Transverse colon (tissue), 4 donors: ENCODE results near the gene SLC16A12. TPM values are rescaled to one million over a fixed set of nuclear protein-coding genes. Genes with fewer than 3 reads are reported as not detected.

Source experiments
- DNase-seq: peaks from one replicate; pipeline ENCODE4 v3.0.0-alpha.2; 2019
- H3K27ac ChIP-seq, 4 donors: fragments of 200-600 bp; sonication (generic); 2 replicates each; pipeline ENCODE4 v1.5.1; 2016 to 2018; ENCODE audit warnings: inconsistent platforms in 4 of 4
- H3K27me3 ChIP-seq: fragments of 200-600 bp; sonication (generic); 2 replicates; pipeline ENCODE4 v1.5.1; 2017; ENCODE audit warnings: inconsistent platforms
- H3K36me3 ChIP-seq, 4 donors: fragments of 200-600 bp; sonication (generic); 2 replicates each; pipeline ENCODE4 v1.5.1; 2017 to 2019; ENCODE audit warnings: inconsistent platforms in 4 of 4
- H3K4me1 ChIP-seq, 4 donors: fragments of 200-600 bp; sonication (generic); 2 replicates each; pipeline ENCODE4 v1.5.1; 2017 to 2020; ENCODE audit warnings: inconsistent platforms in 4 of 4
- H3K4me3 ChIP-seq, 4 donors: fragments of 200-600 bp; sonication (generic); 1 replicate in 1 of 4; 2 replicates in 3 of 4; pipeline versions ENCODE4 v1.5.1 to v1.6.1; 2017 to 2019; ENCODE audit warnings: inconsistent platforms in 4 of 4
- H3K9me3 ChIP-seq, 2 donors: fragments of 200-600 bp; sonication (generic); 2 replicates each; pipeline ENCODE4 v1.5.1; 2017 to 2019; ENCODE audit warnings: inconsistent platforms in 2 of 2
- EP300 ChIP-seq: sonication (generic); formaldehyde crosslinking; IDR thresholded peaks from one replicate; pipeline ENCODE4 v1.6.1; 2017; ENCODE audit warnings: antibody characterized with exemption, low read depth
- POLR2A ChIP-seq: fragments of 450-650 bp; IDR thresholded peaks from one replicate; pipeline ENCODE4 v1.6.1; 2016; ENCODE audit warnings: antibody characterized with exemption, mild to moderate bottlenecking, moderate library complexity
- POLR2AphosphoS5 ChIP-seq, 3 donors: sonication (generic); formaldehyde crosslinking; IDR thresholded peaks; one replicate each; pipeline ENCODE4 v1.6.1; 2016; ENCODE audit warnings: antibody characterized with exemption in 3 of 3
- WGBS, 2 donors: methylation state at CpG; one replicate each; pipeline ENCODE4 v1.1.5; 2018; ENCODE audit warnings: low coverage in 1 of 2; 5-methylcytosine and 5-hydroxymethylcytosine counted together
- in situ Hi-C, 4 donors: fragments of 200-750 bp; cut with MboI; loops; one replicate each; pipeline versions ENCODE4 v1.15.0 to v1.15.1; 2017; ENCODE audit warnings: low sequenced_read_pairs in 3 of 4, low pct_ligation_motif_present in 1 of 4, low pct_unique_long_range_greater_than_20kb in 1 of 4
- intact Hi-C: fragments of 100-400 bp; cut with DNase I; formaldehyde crosslinking; loops from one replicate; pipeline ENCODE4 v1.15.1; 2023; ENCODE audit warnings: low total_unique reads
- total RNA-seq, 4 donors: library from RNA; depleted of rRNA; stranded (reverse); fragments of >200 nt; gene quantifications; one replicate each; pipeline ENCODE4 v1.1.0, GENCODE V29; 2016
- TF ChIP-seq, protein P1 (sequence below), 5 experiments: fragments of 200-600 bp in 3 of 5; fragments of 450-650 bp in 2 of 5; sonication (generic) in 3 of 5; IDR thresholded peaks; 1 replicate in 2 of 5; 2 replicates in 3 of 5; pipeline ENCODE4 v1.5.1; 2016 to 2017; ENCODE audit warnings: antibody characterized with exemption in 5 of 5, inconsistent platforms in 3 of 5, mild to moderate bottlenecking in 2 of 5, moderate library complexity in 1 of 5

The SLC16A12 gene
- total RNA-seq, 4 donors from 2014 or later = 0.27 to 7.6 (median 0.48) TPM; not detected in 1

- TF ChIP-seq, protein P1, sequence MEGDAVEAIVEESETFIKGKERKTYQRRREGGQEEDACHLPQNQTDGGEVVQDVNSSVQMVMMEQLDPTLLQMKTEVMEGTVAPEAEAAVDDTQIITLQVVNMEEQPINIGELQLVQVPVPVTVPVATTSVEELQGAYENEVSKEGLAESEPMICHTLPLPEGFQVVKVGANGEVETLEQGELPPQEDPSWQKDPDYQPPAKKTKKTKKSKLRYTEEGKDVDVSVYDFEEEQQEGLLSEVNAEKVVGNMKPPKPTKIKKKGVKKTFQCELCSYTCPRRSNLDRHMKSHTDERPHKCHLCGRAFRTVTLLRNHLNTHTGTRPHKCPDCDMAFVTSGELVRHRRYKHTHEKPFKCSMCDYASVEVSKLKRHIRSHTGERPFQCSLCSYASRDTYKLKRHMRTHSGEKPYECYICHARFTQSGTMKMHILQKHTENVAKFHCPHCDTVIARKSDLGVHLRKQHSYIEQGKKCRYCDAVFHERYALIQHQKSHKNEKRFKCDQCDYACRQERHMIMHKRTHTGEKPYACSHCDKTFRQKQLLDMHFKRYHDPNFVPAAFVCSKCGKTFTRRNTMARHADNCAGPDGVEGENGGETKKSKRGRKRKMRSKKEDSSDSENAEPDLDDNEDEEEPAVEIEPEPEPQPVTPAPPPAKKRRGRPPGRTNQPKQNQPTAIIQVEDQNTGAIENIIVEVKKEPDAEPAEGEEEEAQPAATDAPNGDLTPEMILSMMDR (IDR thresholded peaks at IDR 0.05) = peak; percentile 69 to 86 (median 76)
- TF ChIP-seq EP300 = no peak
- Histone ChIP-seq H3K9me3 (no peaks in the 10 kb centered on the region), H3K27me3 (no peaks in the 10 kb centered on the region), H3K4me1 (no peaks in the 10 kb centered on the region), H3K4me3 (no peak overlapping the region), H3K36me3 (no peaks in the 10 kb centered on the region), H3K27ac (no peak overlapping the region)
- intact Hi-C loops (loop anchor here (5.0 kb wide), 1 partner anchor 137 kb away; no protein-coding TSS in a partner anchor), in situ Hi-C loops (loop anchor here in 2 of 4 donors (5.0 kb wide), 2 partner anchors 132 to 137 kb away; no protein-coding TSS in a partner anchor)
- DNase-seq = no peak
- WGBS, 2 donors = 7 to 12% methylated on average over 2 of the region's 2 CpGs
Observed at GRCh38 chr10:89563861-89564478, 28.6 kb upstream of the SLC16A12 start.

DNA sequence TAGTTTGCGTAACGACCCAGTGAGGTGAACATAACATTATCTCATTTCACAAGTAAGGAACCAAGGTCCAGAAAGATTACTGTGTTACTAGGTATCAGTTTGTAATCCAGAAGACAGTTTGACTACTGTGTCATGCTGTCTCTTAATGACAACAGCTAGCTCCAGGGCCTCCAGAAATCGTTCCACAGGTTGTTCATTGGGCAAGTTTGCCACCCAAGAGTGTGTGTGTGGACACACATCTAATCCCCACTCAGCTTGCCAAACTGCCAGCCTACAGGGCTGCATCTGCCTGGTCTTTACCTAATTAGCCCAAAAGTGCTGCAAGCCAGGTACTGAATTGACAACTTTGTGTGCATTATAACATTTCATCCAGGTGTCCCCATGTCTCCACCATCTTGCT, 27.9 kb upstream of the SLC16A12 start:
- Histone ChIP-seq H3K4me3 (no peak overlapping the region), H3K27me3 (no peaks in the 10 kb centered on the region), H3K36me3 (no peaks in the 10 kb centered on the region), H3K9me3 (no peaks in the 10 kb centered on the region), H3K4me1 (no peaks in the 10 kb centered on the region), H3K27ac (no peak overlapping the region)
- 94 to 100% methylated on average over 3 of the region's 3 CpGs for WGBS, 2 donors
- TF ChIP-seq POLR2A (no peak), POLR2AphosphoS5 (IDR thresholded peaks at IDR 0.05) (no peak), EP300 (no peak)
- no peak for DNase-seq
- intact Hi-C loops (loop anchor here (5.0 kb wide), 1 partner anchor 136 kb away; no protein-coding TSS in a partner anchor), in situ Hi-C loops (loop anchor here in 2 of 4 donors (5.0 kb wide), 2 partner anchors 131 to 136 kb away; no protein-coding TSS in a partner anchor)

DNA sequence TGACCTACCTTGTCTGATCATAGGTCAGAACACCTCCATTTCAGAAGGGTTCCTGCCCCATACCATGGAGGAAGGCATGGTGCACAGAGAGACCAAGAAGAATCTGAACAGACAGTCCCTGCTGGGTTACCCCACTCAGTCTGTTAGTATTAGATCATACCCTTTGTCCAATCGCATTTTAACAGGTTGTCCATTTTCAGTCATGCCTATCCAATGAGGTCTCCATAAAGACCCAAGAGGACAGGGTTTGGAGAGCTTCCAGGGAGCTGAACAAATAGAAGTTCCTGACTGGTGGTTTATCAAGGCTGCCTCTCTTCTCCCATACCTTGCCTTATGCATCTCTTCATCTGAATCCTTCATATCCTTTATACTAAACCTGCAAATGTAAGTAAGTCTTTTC, 21.2 kb upstream of the SLC16A12 start:
- Histone ChIP-seq H3K36me3 (no peaks in the 10 kb centered on the region), H3K9me3 (no peaks in the 10 kb centered on the region), H3K27me3 (no peaks in the 10 kb centered on the region), H3K4me1 (no peaks in the 10 kb centered on the region), H3K4me3 (no peak overlapping the region), H3K27ac (no peak overlapping the region)
- TF ChIP-seq POLR2AphosphoS5 (IDR thresholded peaks at IDR 0.05) (no peak), EP300 (no peak), POLR2A (no peak)
- TF ChIP-seq, protein P1 (IDR thresholded peaks at IDR 0.05) = no peak
- intact Hi-C loops = no loop called here
- no peak for DNase-seq
- in situ Hi-C loops = loop anchor here in 3 of 4 donors (10.0 kb wide), 2 partner anchors 132 to 302 kb away; partner anchors contain the start of gene LIPA (in 1 of the 3)
- WGBS, 2 donors = 92 to 94% methylated on average over 1 of the region's 1 CpG

- intact Hi-C loops = loop anchor here (1.0 kb wide), 1 partner anchor 25 kb away; no protein-coding TSS in a partner anchor
- H3K4me3 ChIP-seq = no peak overlapping the region
- no peaks in the 10 kb centered on the region for H3K36me3 ChIP-seq
- no peak for DNase-seq
- H3K9me3 ChIP-seq = no peaks in the 10 kb centered on the region
- WGBS, 2 donors = 79 to 82% methylated on average over 3 to 7 of the region's 7 CpGs
- no peaks in the 10 kb centered on the region for H3K4me1 ChIP-seq
- no peak overlapping the region for H3K27ac ChIP-seq
- no peak for TF ChIP-seq POLR2A
- no peak for TF ChIP-seq EP300
- TF ChIP-seq POLR2AphosphoS5 (IDR thresholded peaks at IDR 0.05) = no peak
- TF ChIP-seq, protein P1 (IDR thresholded peaks at IDR 0.05) = no peak
- no peaks in the 10 kb centered on the region for H3K27me3 ChIP-seq
- in situ Hi-C loops = loop anchor here in 3 of 4 donors (10.0 kb wide), 2 partner anchors 131 to 301 kb away; partner anchors contain the start of gene LIPA (in 1 of the 3)
Observed at GRCh38 chr10:89555688-89556445, 20.5 kb upstream of the SLC16A12 start.
